ENCODE measurements around the gene OR9Q2. TPM values are rescaled to one million over a fixed set of nuclear protein-coding genes. Genes with fewer than 3 reads are reported as not detected.

The OR9Q2 gene, protein sequence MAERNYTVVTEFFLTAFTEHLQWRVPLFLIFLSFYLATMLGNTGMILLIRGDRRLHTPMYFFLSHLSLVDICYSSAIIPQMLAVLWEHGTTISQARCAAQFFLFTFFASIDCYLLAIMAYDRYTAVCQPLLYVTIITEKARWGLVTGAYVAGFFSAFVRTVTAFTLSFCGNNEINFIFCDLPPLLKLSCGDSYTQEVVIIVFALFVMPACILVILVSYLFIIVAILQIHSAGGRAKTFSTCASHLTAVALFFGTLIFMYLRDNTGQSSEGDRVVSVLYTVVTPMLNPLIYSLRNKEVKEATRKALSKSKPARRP
- total RNA-seq (under 1 TPM; 0.16 to 0.43 TPM), polyA plus RNA-seq (ENCODE audit: insufficient read depth, low read depth, low replicate concordance) (not detected)
- long read RNA-seq, donor 1, result 0 reads
- long read RNA-seq, donor 2, result 0 reads

DNA sequence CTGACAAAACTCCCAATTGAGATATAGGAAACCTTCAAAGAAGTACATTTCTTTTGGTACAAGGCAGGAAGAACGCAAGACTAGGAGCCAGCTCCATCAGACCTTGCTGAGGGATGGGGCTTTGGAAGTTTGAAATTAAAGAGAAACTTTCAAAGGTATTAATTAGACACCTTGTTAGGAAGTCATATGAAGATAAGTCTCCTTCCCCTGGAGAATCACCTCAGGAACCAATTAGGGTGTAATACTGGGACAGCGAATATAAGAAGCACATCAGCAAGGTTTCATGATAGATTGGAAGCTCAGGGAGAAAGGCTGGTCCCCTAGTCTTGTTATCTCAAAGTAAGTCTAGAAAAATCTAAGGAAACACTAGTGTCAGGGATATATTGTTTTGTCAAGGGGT lies at the start of gene OR9Q2:
OR9Q2 (plus strand) TSS at position 301 of the 400 bp plus-strand sequence. CDS start 1,421 bp downstream, outside the sequence.
- no peaks in the 10 kb centered on the region for H3K4me1 ChIP-seq
- H3K4me3 ChIP-seq, result no peak within 1 kb of the TSS
- TF ChIP-seq, protein P1, sequence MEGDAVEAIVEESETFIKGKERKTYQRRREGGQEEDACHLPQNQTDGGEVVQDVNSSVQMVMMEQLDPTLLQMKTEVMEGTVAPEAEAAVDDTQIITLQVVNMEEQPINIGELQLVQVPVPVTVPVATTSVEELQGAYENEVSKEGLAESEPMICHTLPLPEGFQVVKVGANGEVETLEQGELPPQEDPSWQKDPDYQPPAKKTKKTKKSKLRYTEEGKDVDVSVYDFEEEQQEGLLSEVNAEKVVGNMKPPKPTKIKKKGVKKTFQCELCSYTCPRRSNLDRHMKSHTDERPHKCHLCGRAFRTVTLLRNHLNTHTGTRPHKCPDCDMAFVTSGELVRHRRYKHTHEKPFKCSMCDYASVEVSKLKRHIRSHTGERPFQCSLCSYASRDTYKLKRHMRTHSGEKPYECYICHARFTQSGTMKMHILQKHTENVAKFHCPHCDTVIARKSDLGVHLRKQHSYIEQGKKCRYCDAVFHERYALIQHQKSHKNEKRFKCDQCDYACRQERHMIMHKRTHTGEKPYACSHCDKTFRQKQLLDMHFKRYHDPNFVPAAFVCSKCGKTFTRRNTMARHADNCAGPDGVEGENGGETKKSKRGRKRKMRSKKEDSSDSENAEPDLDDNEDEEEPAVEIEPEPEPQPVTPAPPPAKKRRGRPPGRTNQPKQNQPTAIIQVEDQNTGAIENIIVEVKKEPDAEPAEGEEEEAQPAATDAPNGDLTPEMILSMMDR (IDR thresholded peaks at IDR 0.05), result no peak
- no peak for TF ChIP-seq POLR2A (IDR thresholded peaks at IDR 0.05)
- no peaks in the 10 kb centered on the region for H3K36me3 ChIP-seq (ENCODE audit: low read depth, missing control alignments)
- DNase-seq, result no peak
- no peaks in the 10 kb centered on the region for H3K9me3 ChIP-seq
- 89 to 91% methylated on average over 2 of the region's 2 CpGs for WGBS, 2 donors
- no peaks in the 10 kb centered on the region for H3K27me3 ChIP-seq
- no peak within 1 kb of the TSS for H3K27ac ChIP-seq
- intact Hi-C loops (cut with DNase I; ENCODE audit: low total_unique reads), result no loop called here

DNA sequence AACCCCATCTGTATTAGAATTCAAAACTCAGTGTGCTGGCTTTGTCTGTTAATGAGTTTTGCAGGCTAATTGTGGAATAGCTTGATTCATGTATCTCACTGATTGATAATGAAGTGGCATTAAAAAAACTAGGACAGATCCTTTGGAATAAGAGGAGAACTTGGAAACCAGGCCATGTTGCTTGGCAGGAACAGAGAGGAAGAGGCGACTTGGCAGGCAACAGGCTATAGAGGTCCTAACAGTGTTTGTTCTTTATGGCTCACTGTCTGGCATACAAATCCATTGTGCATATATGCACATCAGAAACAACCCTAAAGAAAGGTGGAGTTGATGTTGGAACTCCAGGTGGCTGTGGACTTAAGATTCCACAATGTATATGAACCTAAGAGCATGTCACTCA lies 46.1 kb upstream of the OR9Q2 start:
- Histone ChIP-seq H3K36me3 (ENCODE audit: low read depth, missing control alignments) (no peaks in the 10 kb centered on the region), H3K27me3 (no peaks in the 10 kb centered on the region), H3K27ac (no peak overlapping the region), H3K4me1 (no peaks in the 10 kb centered on the region), H3K9me3 (no peaks in the 10 kb centered on the region), H3K4me3 (no peak overlapping the region)
- DNase-seq, result no peak
- WGBS, 2 donors, result 77 to 83% methylated on average over 1 of the region's 1 CpG
- intact Hi-C loops (cut with DNase I; ENCODE audit: low total_unique reads), result no loop called here
- TF ChIP-seq POLR2A (IDR thresholded peaks at IDR 0.05), result no peak
- TF ChIP-seq, protein P1 (IDR thresholded peaks at IDR 0.05), result no peak

DNA sequence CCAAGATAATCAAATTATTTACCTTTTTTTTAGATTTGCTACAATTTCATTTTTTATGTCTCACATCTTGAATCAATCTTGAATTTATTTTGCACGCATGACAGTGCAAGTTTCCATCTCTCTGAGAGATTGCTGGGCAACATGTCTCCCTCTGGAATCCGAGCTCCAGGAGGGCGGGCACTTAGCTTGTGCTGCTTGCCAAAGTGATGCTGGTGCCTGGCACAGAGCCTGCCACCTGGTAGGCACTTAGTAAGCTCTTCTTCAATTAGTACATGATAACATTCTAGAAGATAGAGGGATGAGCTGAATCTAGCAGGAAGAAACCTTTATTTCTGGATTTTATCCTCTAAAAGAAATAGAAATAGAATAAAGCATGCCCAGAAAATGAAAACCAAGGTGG lies 36.1 kb upstream of the OR9Q2 start:
- intact Hi-C loops (cut with DNase I; ENCODE audit: low total_unique reads), result no loop called here
- DNase-seq, result no peak
- Histone ChIP-seq H3K27me3 (no peaks in the 10 kb centered on the region), H3K4me3 (no peak overlapping the region), H3K27ac (no peak overlapping the region), H3K4me1 (no peaks in the 10 kb centered on the region), H3K36me3 (ENCODE audit: low read depth, missing control alignments) (no peaks in the 10 kb centered on the region), H3K9me3 (no peaks in the 10 kb centered on the region)
- TF ChIP-seq POLR2A (IDR thresholded peaks at IDR 0.05), result no peak
- TF ChIP-seq, protein P1 (IDR thresholded peaks at IDR 0.05), result no peak
- WGBS, 2 donors, result 65 to 79% methylated on average over 3 of the region's 3 CpGs

DNA sequence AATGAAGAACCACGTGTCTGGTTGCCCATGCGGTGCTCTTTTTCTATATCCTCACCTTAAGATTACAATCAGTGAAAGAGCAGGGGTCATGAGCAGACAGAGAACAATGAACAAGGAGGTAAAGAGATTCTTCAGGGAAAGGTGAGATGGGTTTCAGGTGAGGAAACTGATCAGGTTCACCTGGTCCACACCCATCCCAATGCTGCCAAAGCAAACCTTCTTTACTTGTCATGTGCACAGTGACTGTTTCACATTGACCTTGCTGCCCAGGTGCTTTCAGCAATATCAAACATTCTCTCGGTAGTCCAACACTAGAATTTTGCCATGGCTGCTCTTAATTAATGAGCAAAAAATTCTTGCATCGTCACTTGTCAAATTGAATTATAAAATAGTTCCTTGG lies 24.5 kb upstream of the OR9Q2 start:
- intact Hi-C loops (cut with DNase I; ENCODE audit: low total_unique reads), result no loop called here
- 79 to 83% methylated on average over 4 of the region's 4 CpGs for WGBS, 2 donors
- no peak for DNase-seq
- Histone ChIP-seq H3K27me3 (no peaks in the 10 kb centered on the region), H3K36me3 (ENCODE audit: low read depth, missing control alignments) (no peaks in the 10 kb centered on the region), H3K27ac (no peak overlapping the region), H3K9me3 (no peaks in the 10 kb centered on the region), H3K4me1 (no peaks in the 10 kb centered on the region), H3K4me3 (no peak overlapping the region)
- TF ChIP-seq POLR2A (IDR thresholded peaks at IDR 0.05), result no peak
- TF ChIP-seq, protein P1 (IDR thresholded peaks at IDR 0.05), result no peak

DNA sequence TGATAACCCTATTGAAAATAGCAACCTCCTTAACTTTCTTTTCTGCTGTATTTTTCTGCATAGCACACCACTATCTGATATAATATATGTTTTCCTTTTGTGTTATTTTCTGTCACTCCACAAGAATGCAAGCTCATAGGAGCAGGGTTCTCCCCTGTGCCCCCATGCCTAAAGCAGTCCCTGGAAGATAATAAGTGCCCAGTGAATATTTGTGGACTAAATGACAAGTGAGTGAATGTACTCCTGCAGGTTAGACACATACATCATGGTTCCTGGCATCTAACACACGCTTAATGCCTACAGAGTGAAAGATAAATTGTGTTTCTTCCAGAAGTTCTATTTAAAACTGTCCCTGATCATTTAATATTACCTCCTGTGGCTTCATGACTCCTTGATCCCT lies 23.9 kb upstream of the OR9Q2 start:
- WGBS, 2 donors, result 57 to 68% methylated on average over 1 of the region's 1 CpG
- TF ChIP-seq, protein P1 (IDR thresholded peaks at IDR 0.05), result no peak
- no peak for TF ChIP-seq POLR2A (IDR thresholded peaks at IDR 0.05)
- H3K27ac ChIP-seq, result no peak overlapping the region
- no peaks in the 10 kb centered on the region for H3K36me3 ChIP-seq (ENCODE audit: low read depth, missing control alignments)
- no peak overlapping the region for H3K4me3 ChIP-seq
- no peaks in the 10 kb centered on the region for H3K4me1 ChIP-seq
- H3K9me3 ChIP-seq, result no peaks in the 10 kb centered on the region
- intact Hi-C loops (cut with DNase I; ENCODE audit: low total_unique reads), result no loop called here
- no peaks in the 10 kb centered on the region for H3K27me3 ChIP-seq
- DNase-seq, result no peak
